Left lobe of liver (tissue), 1 donor: ENCODE measurements around the gene DDX43. TPM values are rescaled to one million over a fixed set of nuclear protein-coding genes. Genes with fewer than 3 reads are reported as not detected.

Experiments
- total RNA-seq: library from RNA; stranded (reverse); gene quantifications from one replicate; pipeline ENCODE4 v1.2.1, GENCODE V29; 2021
- donor health status: DM: no; HTN: yes; CAD: no.

The DDX43 gene
- total RNA-seq, 1 donor from 2014 or later, result 0.28 TPM

Other genes with a start within 250 kb of the DDX43 start
- gene KHDC1L, start 169.3 kb upstream of the DDX43 start, total RNA-seq, result not detected
- gene KHDC1, start 131.6 kb upstream of the DDX43 start, total RNA-seq, result not detected
- gene DPPA5, start 40.6 kb upstream of the DDX43 start, total RNA-seq, result not detected
- not detected for gene KHDC3L, start 32.2 kb upstream of the DDX43 start, total RNA-seq
- 0.18 TPM for gene OOEP, start 24.9 kb upstream of the DDX43 start, total RNA-seq
- gene CGAS, start 57.5 kb downstream of the DDX43 start, total RNA-seq, result 0.35 TPM
- gene MTO1, start 66.9 kb downstream of the DDX43 start, total RNA-seq, result 30.4 TPM
- 3,300 TPM for gene EEF1A1, start 126.2 kb downstream of the DDX43 start, total RNA-seq